Spleen (tissue), 11 donors: ENCODE results near the gene UNC79. TPM values are rescaled to one million over a fixed set of nuclear protein-coding genes. Genes with fewer than 3 reads are reported as not detected.

ENCODE experiments used
- DNase-seq: peaks from one replicate; pipeline ENCODE4 v3.0.0-alpha.2; 2020
- H3K27ac ChIP-seq, 8 donors: fragments of 200-600 bp; sonication (generic) in 7 of 8; 1 replicate in 4 of 8; 2 replicates in 4 of 8; pipeline versions ENCODE4 v1.5.0 to v1.8.0; 2016 to 2021; ENCODE audit warnings: inconsistent platforms in 4 of 8, mild to moderate bottlenecking in 4 of 8, moderate library complexity in 1 of 8
- H3K27me3 ChIP-seq, 7 donors: fragments of 200-600 bp; sonication (generic) in 6 of 7; replicated peaks in 1 of 7; 1 replicate in 4 of 7; 2 replicates in 3 of 7; pipeline versions ENCODE4 v1.5.0 to v1.8.0; 2016 to 2021; ENCODE audit warnings: inconsistent platforms in 3 of 7, mild to moderate bottlenecking in 1 of 7
- H3K36me3 ChIP-seq, 6 donors: fragments of 200-600 bp; sonication (generic) in 5 of 6; 1 replicate in 4 of 6; 2 replicates in 2 of 6; pipeline versions ENCODE4 v1.5.0 to v1.8.0; 2016 to 2021; ENCODE audit warnings: inconsistent platforms in 2 of 6
- H3K4me1 ChIP-seq, 6 donors: fragments of 200-600 bp; sonication (generic) in 5 of 6; 1 replicate in 3 of 6; 2 replicates in 3 of 6; pipeline versions ENCODE4 v1.5.0 to v1.8.0; 2016 to 2021; ENCODE audit warnings: inconsistent platforms in 3 of 6
- H3K4me3 ChIP-seq, 8 donors: fragments of 200-600 bp; sonication (generic) in 7 of 8; 1 replicate in 4 of 8; 2 replicates in 4 of 8; pipeline versions ENCODE4 v1.5.0 to v1.8.0; 2016 to 2021; ENCODE audit warnings: inconsistent platforms in 4 of 8, mild to moderate bottlenecking in 4 of 8, moderate library complexity in 2 of 8
- H3K9me3 ChIP-seq, 8 donors: fragments of 200-600 bp; sonication (generic) in 7 of 8; 1 replicate in 4 of 8; 2 replicates in 4 of 8; pipeline versions ENCODE4 v1.5.0 to v1.8.0; 2016 to 2021; ENCODE audit warnings: inconsistent platforms in 4 of 8
- CTCF ChIP-seq, 11 experiments: fragments of 200-600 bp in 7 of 11; fragments of 450-650 bp in 4 of 11; sonication (generic) in 4 of 11; IDR thresholded peaks in 8 of 11; conservative IDR thresholded peaks in 3 of 11; 1 replicate in 7 of 11; 2 replicates in 4 of 11; pipeline versions ENCODE4 v1.4.0 to v1.8.0; 2016 to 2021; ENCODE audit warnings: antibody characterized with exemption in 11 of 11, inconsistent platforms in 4 of 11, mild to moderate bottlenecking in 1 of 11
- POLR2A ChIP-seq, 3 donors: fragments of 450-650 bp; IDR thresholded peaks; one replicate each; pipeline ENCODE4 v1.5.1; 2017; ENCODE audit warnings: antibody characterized with exemption in 3 of 3, mild to moderate bottlenecking in 1 of 3
- POLR2AphosphoS5 ChIP-seq, 3 donors: sonication (generic); formaldehyde crosslinking; IDR thresholded peaks; one replicate each; pipeline ENCODE4 v1.5.1; 2017; ENCODE audit warnings: antibody characterized with exemption in 3 of 3
- WGBS, 5 donors: extraction: QIAGEN DNeasy Blood & Tissue Kit in 3 of 5; methylation state at CpG; one replicate each; pipeline versions ENCODE4 v1.1.5 to v1.1.7; 2013 to 2018; 5-methylcytosine and 5-hydroxymethylcytosine counted together
- intact Hi-C: fragments of 100-400 bp; cut with DNase I; formaldehyde crosslinking; loops from one replicate; pipeline ENCODE4 v1.15.0; 2023; ENCODE audit warnings: low total_unique reads
- polyA plus RNA-seq, 3 donors: library from polyadenylated mRNA; stranded (reverse); fragments of 200-250 nt; gene quantifications; one replicate each; pipeline ENCODE4 v1.2.1, GENCODE V29; 2013
- total RNA-seq, 7 donors: library from RNA; depleted of rRNA in 3 of 7; stranded (reverse); fragments of >200 nt in 3 of 7; fragmentation: NEBNext Ultra II Directional in 4 of 7; extraction: Animal tissue kit (Norgen Biotek cat#: 25700) in 4 of 7; gene quantifications; one replicate each; pipeline versions ENCODE4 v1.1.0 to v1.2.1, GENCODE V29; 2016 to 2021
- donor health status: healthy with polysubstance abuse.
- donor health status: DM: no; HTN: no; CAD: no; lungs with moderate emphysema.
- donor health status: DM: no; HTN: no; CAD: no.
- donor health status: Bipolar disorder and iron deficiency.
- donor health status: healthy.
- donor health status: DM: no; HTN: no; CAD: no.
- donor health status: DM: yes; HTN: yes; CAD: no.

UNC79 gene
- total and polyA plus RNA-seq, 10 donors: 0.03 to 0.24 (median 0.08) TPM; not detected in 2

DNA sequence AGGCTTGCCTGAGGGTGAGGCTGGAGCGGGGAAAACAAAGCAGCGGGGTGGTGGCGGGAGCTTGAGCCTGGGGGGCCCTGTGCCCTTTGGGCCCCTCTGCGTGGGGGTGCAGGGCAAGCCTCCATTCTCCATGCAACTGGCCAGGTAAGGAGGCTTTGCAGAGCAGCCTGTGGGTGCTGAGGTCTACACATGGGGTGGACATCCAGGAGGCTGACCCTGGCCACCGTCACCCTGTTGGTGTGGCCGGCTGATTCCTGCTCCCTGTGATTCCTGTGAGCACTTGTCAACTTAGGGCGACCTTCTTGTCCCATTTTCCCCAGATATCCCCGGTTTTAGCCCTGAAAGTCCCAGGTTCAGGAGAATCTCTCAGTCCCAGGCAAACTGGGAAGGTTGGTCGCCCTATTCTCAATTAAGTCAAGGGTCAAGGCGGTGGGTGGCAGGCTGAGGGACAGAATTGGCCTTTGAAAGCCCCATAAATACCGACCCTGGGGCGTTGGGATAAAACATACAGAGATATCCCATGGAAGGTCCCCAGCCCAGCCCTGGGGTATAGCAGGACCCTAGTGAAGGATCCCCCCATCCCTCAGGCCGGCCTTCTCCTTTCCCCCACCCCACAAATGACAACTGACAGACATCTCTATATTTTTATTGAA lies 287.1 kb downstream of the UNC79 start:
- TF ChIP-seq POLR2A (IDR thresholded peaks at IDR 0.05) (no peak), CTCF (IDR thresholded peaks at IDR 0.05 in 8 of 11, conservative IDR thresholded peaks at IDR 0.05 in 3 of 11) (no peak), POLR2AphosphoS5 (IDR thresholded peaks at IDR 0.05) (no peak)
- DNase-seq: no peak
- intact Hi-C loops: no loop called here

GRCh38 chr14:93719256-93719655 lies 288.5 kb downstream of the UNC79 start:
- H3K9me3 ChIP-seq: no peaks in the 10 kb centered on the region
- H3K4me3 ChIP-seq: no peak overlapping the region
- H3K36me3 ChIP-seq: no peaks in the 10 kb centered on the region
- H3K4me1 ChIP-seq: no peaks in the 10 kb centered on the region
- peaks cover 0 to 9% (median 0%) of the 10 kb centered on the region in 7 donors for H3K27me3 ChIP-seq
- 82 to 92% (median 84%) methylated on average over 3 of the region's 3 CpGs for WGBS, 5 donors
- no peak overlapping the region for H3K27ac ChIP-seq
- no peak for TF ChIP-seq POLR2AphosphoS5 (IDR thresholded peaks at IDR 0.05)
- TF ChIP-seq CTCF (IDR thresholded peaks at IDR 0.05 in 8 of 11, conservative IDR thresholded peaks at IDR 0.05 in 3 of 11): no peak
- no peak for TF ChIP-seq POLR2A (IDR thresholded peaks at IDR 0.05)
- intact Hi-C loops: no loop called here
- no peak for DNase-seq

More for the DNA sequence above, 287.1 kb downstream of the UNC79 start:
- Histone ChIP-seq H3K9me3 (no peaks in the 10 kb centered on the region), H3K4me1 (no peaks in the 10 kb centered on the region), H3K4me3 (no peak overlapping the region), H3K27ac (no peak overlapping the region), H3K27me3 (peaks cover 0 to 20% (median 0%) of the 10 kb centered on the region in 7 donors), H3K36me3 (no peaks in the 10 kb centered on the region)
- WGBS, 5 donors: 81 to 88% (median 82%) methylated on average over 10 to 13 of the region's 13 CpGs

- 83 to 87% (median 84%) methylated on average over 11 to 12 of the region's 12 CpGs for WGBS, 5 donors
- peaks cover 0 to 13% (median 0%) of the 10 kb centered on the region in 7 donors for H3K27me3 ChIP-seq
- peak; percentile 70 for DNase-seq
- no peaks in the 10 kb centered on the region for H3K9me3 ChIP-seq
- TF ChIP-seq POLR2AphosphoS5 (IDR thresholded peaks at IDR 0.05) (no peak), POLR2A (IDR thresholded peaks at IDR 0.05) (no peak)
- no peaks in the 10 kb centered on the region for H3K4me1 ChIP-seq
- no peaks in the 10 kb centered on the region for H3K36me3 ChIP-seq
- no peak overlapping the region for H3K27ac ChIP-seq
- H3K4me3 ChIP-seq: no peak overlapping the region
- intact Hi-C loops: no loop called here
These were observed 289.5 kb downstream of the UNC79 start for GRCh38 chr14:93720076-93720815.

GRCh38 chr14:93720981-93721483 lies 290.3 kb downstream of the UNC79 start:
- TF ChIP-seq POLR2AphosphoS5 (IDR thresholded peaks at IDR 0.05) (no peak), POLR2A (IDR thresholded peaks at IDR 0.05) (no peak), CTCF (IDR thresholded peaks at IDR 0.05 in 8 of 11, conservative IDR thresholded peaks at IDR 0.05 in 3 of 11) (no peak)
- Histone ChIP-seq H3K27ac (no peak overlapping the region), H3K36me3 (no peaks in the 10 kb centered on the region), H3K4me1 (no peaks in the 10 kb centered on the region), H3K4me3 (no peak overlapping the region), H3K9me3 (no peaks in the 10 kb centered on the region), H3K27me3 (peaks cover 0 to 10% (median 0%) of the 10 kb centered on the region in 7 donors)
- intact Hi-C loops: no loop called here
- peak; percentile 58 for DNase-seq
- 87 to 96% (median 90%) methylated on average over 8 to 13 of the region's 13 CpGs for WGBS, 5 donors
